WTC11 (cell line): ENCODE measurements around the gene MAN2B2. TPM values are rescaled to one million over a fixed set of nuclear protein-coding genes. Genes with fewer than 3 reads are reported as not detected.

Experiments
- ATAC-seq: fragments of 200-7000 bp; cut with Tn5 transposase; 2 replicates; pipeline ENCODE4 v1.10.0; 2021; ENCODE audit warnings: mild to moderate bottlenecking, moderate library complexity
- CTCF ChIA-PET: fragments of 300-600 bp; sonication (Branson Sonifier 250); formaldehyde crosslinking; loops from one replicate; lab custom pipeline; 2021; ENCODE audit warnings: antibody characterized with exemption; lab: Charles Lee
- POLR2A ChIA-PET: fragments of 350-600 bp; sonication (Branson Sonifier 250); formaldehyde crosslinking; loops from one replicate; lab custom pipeline; 2021; ENCODE audit warnings: antibody characterized with exemption; lab: Charles Lee
- DNase-seq: peaks from one replicate; pipeline ENCODE4 v3.0.0; 2021; ENCODE audit warnings: low spot score
- H3K27ac Mint-ChIP-seq: 2 replicates; pipeline ENCODE4 v1.8.0; 2021; ENCODE audit warnings: mixed read lengths
- H3K27me3 Mint-ChIP-seq: 2 replicates; pipeline ENCODE4 v1.8.0; 2021; ENCODE audit warnings: low read depth, mild to moderate bottlenecking, moderate library complexity, mixed read lengths
- H3K36me3 Mint-ChIP-seq: 2 replicates; pipeline ENCODE4 v1.8.0; 2021; ENCODE audit warnings: mixed read lengths
- H3K4me1 Mint-ChIP-seq: 2 replicates; pipeline ENCODE4 v1.8.0; 2022; ENCODE audit warnings: mixed read lengths
- H3K4me3 Mint-ChIP-seq: 2 replicates; pipeline ENCODE4 v1.8.0; 2021; ENCODE audit warnings: mild to moderate bottlenecking, moderate library complexity, mixed read lengths
- H3K9me3 Mint-ChIP-seq: 2 replicates; pipeline ENCODE4 v1.8.0; 2021; ENCODE audit warnings: mixed read lengths
- ATF6 ChIP-seq: sonication (generic); formaldehyde crosslinking; IDR thresholded peaks from 2 replicates; pipeline ENCODE4 v1.8.1; 2023; ENCODE audit warnings: mild to moderate bottlenecking, missing genetic modification reagents
- CREB1 ChIP-seq: sonication (generic); formaldehyde crosslinking; IDR thresholded peaks from 2 replicates; pipeline ENCODE4 v1.8.0; 2023; ENCODE audit warnings: mild to moderate bottlenecking, missing genetic modification reagents
- FOXP1 ChIP-seq: sonication (generic); formaldehyde crosslinking; IDR thresholded peaks from 2 replicates; pipeline ENCODE4 v1.8.0; 2022; ENCODE audit warnings: missing genetic modification reagents, mild to moderate bottlenecking, moderate library complexity, borderline replicate concordance
- JAZF1 ChIP-seq: fragments of 250-450 bp; sonication (Bioruptor Pico); IDR thresholded peaks from 2 replicates; pipeline ENCODE4 v1.9.0; 2021; ENCODE audit warnings: moderate library complexity, mild to moderate bottlenecking, inconsistent platforms
- KAT7 ChIP-seq: sonication (generic); formaldehyde crosslinking; IDR thresholded peaks from 2 replicates; pipeline ENCODE4 v1.8.1; 2023; ENCODE audit warnings: missing genetic modification reagents, mild to moderate bottlenecking, borderline replicate concordance
- MAX ChIP-seq: sonication (generic); formaldehyde crosslinking; IDR thresholded peaks from 2 replicates; pipeline ENCODE4 v1.8.0; 2022; ENCODE audit warnings: mild to moderate bottlenecking, missing genetic modification reagents
- NFATC4 ChIP-seq: fragments of 250-450 bp; sonication (Bioruptor Pico); IDR thresholded peaks from 2 replicates; pipeline ENCODE4 v1.9.0; 2021; ENCODE audit warnings: mild to moderate bottlenecking
- NFYB ChIP-seq: sonication (generic); formaldehyde crosslinking; conservative IDR thresholded peaks from 2 replicates; pipeline ENCODE4 v1.8.0; 2022; ENCODE audit warnings: low read depth, missing genetic modification reagents
- NR1H2 ChIP-seq: sonication (generic); formaldehyde crosslinking; IDR thresholded peaks from 2 replicates; pipeline ENCODE4 v1.9.0; 2021; ENCODE audit warnings: mild to moderate bottlenecking, moderate library complexity, missing genetic modification reagents
- NR3C1 ChIP-seq: sonication (generic); formaldehyde crosslinking; conservative IDR thresholded peaks from 2 replicates; pipeline ENCODE4 v1.8.1; 2023; ENCODE audit warnings: low read depth, mild to moderate bottlenecking, missing genetic modification reagents
- PRRX2 ChIP-seq: fragments of 250-450 bp; sonication (Bioruptor Pico); IDR thresholded peaks from 2 replicates; pipeline ENCODE4 v1.8.0; 2021; ENCODE audit warnings: mild to moderate bottlenecking
- SMAD4 ChIP-seq: sonication (generic); formaldehyde crosslinking; IDR thresholded peaks from 2 replicates; pipeline ENCODE4 v1.8.0; 2022; ENCODE audit warnings: mild to moderate bottlenecking, missing genetic modification reagents
- SOX15 ChIP-seq: fragments of 250-450 bp; sonication (Bioruptor Pico); IDR thresholded peaks from 2 replicates; pipeline ENCODE4 v1.9.0; 2021; ENCODE audit warnings: mild to moderate bottlenecking
- ZNF219 ChIP-seq: sonication (generic); formaldehyde crosslinking; IDR thresholded peaks from 2 replicates; pipeline ENCODE4 v1.8.0; 2023; ENCODE audit warnings: missing genetic modification reagents, mild to moderate bottlenecking, borderline replicate concordance
- ZNF263 ChIP-seq: sonication (generic); formaldehyde crosslinking; IDR thresholded peaks from 2 replicates; pipeline ENCODE4 v1.8.1; 2022; ENCODE audit warnings: low read depth, mild to moderate bottlenecking, moderate library complexity, missing genetic modification reagents
- total RNA-seq: library from RNA; stranded (reverse); gene quantifications from 3 replicates; pipeline ENCODE4 v1.2.3, GENCODE V29; 2021
- TF ChIP-seq, protein P1 (sequence below): sonication (generic); formaldehyde crosslinking; IDR thresholded peaks from 2 replicates; pipeline ENCODE4 v1.8.0; 2022; ENCODE audit warnings: mild to moderate bottlenecking, missing genetic modification reagents
- TF ChIP-seq, protein P2 (sequence below): sonication (generic); formaldehyde crosslinking; IDR thresholded peaks from 2 replicates; pipeline ENCODE4 v1.8.1; 2022; ENCODE audit warnings: mild to moderate bottlenecking, moderate library complexity, missing genetic modification reagents
- TF ChIP-seq, protein P3 (sequence below): sonication (generic); formaldehyde crosslinking; IDR thresholded peaks from 2 replicates; pipeline ENCODE4 v1.8.0; 2022; ENCODE audit warnings: mild to moderate bottlenecking, missing genetic modification reagents

Gene MAN2B2
- total RNA-seq, 1 experiment from 2014 or later = 6.3 TPM

DNA sequence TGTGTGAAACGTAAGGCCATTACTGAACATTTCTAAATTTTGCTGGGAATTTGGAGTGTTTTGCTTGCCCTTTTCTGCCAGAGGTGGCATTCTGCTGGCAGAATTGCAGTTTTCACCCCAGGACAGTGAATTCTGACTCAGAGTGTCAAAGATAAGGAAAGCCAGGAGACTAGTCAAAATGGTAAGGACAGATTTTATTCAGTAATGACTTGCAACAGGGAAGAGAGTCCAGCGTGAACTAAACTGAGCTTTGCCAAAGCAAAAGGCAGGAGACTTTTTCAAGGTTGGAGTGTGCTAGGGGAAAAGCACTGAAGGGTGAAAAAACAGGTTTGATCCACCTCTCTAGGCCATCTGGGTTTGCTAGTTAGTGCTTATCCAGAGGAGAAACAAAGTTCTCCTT is 84.9 kb downstream of the MAN2B2 start:
- ATAC-seq = no peak
- Mint-ChIP-seq H3K4me1 (peaks cover 2% of the 10 kb centered on the region; the same call in 1 of the 2 replicates), H3K4me3 (no peak overlapping the region), H3K36me3 (no peaks in the 10 kb centered on the region), H3K9me3 (no peaks in the 10 kb centered on the region), H3K27me3 (peaks cover 61% of the 10 kb centered on the region), H3K27ac (no peak overlapping the region)
- TF ChIP-seq NFYB (CRISPR knock-in tag) (no peak), KAT7 (CRISPR knock-in tag) (no peak), ATF6 (CRISPR knock-in tag) (no peak), SMAD4 (CRISPR knock-in tag) (no peak), NR1H2 (CRISPR knock-in tag) (no peak), NR3C1 (CRISPR knock-in tag) (no peak), SOX15 (CRISPR knock-in tag) (no peak), MAX (CRISPR knock-in tag) (no peak), CREB1 (CRISPR knock-in tag) (no peak), ZNF263 (no peak), JAZF1 (no peak)
- TF ChIP-seq, protein P1, sequence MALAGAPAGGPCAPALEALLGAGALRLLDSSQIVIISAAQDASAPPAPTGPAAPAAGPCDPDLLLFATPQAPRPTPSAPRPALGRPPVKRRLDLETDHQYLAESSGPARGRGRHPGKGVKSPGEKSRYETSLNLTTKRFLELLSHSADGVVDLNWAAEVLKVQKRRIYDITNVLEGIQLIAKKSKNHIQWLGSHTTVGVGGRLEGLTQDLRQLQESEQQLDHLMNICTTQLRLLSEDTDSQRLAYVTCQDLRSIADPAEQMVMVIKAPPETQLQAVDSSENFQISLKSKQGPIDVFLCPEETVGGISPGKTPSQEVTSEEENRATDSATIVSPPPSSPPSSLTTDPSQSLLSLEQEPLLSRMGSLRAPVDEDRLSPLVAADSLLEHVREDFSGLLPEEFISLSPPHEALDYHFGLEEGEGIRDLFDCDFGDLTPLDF (CRISPR knock-in tag) = no peak
- TF ChIP-seq, protein P2, sequence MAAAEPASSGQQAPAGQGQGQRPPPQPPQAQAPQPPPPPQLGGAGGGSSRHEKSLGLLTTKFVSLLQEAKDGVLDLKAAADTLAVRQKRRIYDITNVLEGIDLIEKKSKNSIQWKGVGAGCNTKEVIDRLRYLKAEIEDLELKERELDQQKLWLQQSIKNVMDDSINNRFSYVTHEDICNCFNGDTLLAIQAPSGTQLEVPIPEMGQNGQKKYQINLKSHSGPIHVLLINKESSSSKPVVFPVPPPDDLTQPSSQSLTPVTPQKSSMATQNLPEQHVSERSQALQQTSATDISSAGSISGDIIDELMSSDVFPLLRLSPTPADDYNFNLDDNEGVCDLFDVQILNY (CRISPR knock-in tag) = no peak
- CTCF ChIA-PET = interaction anchor here (1.4 to 1.6 kb wide), 2 partner anchors 31 to 42 kb away, joined by 5 to 6 read pairs; no protein-coding TSS in a partner anchor
- DNase-seq = no peak
- POLR2A ChIA-PET = no interaction called here

DNA sequence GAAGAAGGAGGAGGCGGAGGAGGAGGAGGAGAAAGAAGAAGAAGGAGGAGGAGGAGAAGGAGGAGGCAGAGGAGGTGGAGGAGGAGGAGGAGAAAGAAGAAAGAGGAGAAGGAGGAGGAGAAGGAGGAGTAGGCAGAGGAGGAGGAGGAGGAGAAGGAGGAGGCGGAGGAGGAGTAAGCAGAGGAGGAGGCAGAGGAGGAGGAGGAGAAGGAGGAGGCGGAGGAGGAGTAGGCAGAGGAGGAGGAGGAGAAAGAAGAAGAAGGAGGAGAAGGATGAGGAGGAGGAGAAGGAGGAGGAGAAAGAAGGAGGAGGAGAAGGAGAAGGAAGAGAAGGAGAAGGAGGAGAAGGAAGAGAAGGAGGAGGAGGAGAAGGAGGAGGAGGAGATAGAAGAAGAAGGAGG is 85.4 kb downstream of the MAN2B2 start:
- ChIA-PET CTCF (no interaction called here), POLR2A (no interaction called here)
- Mint-ChIP-seq H3K9me3 (no peaks in the 10 kb centered on the region), H3K4me3 (no peak overlapping the region), H3K36me3 (no peaks in the 10 kb centered on the region), H3K4me1 (peaks cover 2% of the 10 kb centered on the region; the same call in 1 of the 2 replicates), H3K27me3 (peaks cover 61% of the 10 kb centered on the region), H3K27ac (no peak overlapping the region)
- ATAC-seq (no peak), DNase-seq (no peak)
- no peak for TF ChIP-seq NFATC4 (CRISPR knock-in tag)

GRCh38 chr4:6662591-6662990 is 87.6 kb downstream of the MAN2B2 start:
- no peak for DNase-seq
- Mint-ChIP-seq H3K9me3 (no peaks in the 10 kb centered on the region), H3K36me3 (no peaks in the 10 kb centered on the region), H3K4me3 (no peak overlapping the region), H3K27me3 (peaks cover 62% of the 10 kb centered on the region), H3K27ac (no peak overlapping the region), H3K4me1 (peaks cover 2% of the 10 kb centered on the region; the same call in 1 of the 2 replicates)
- ChIA-PET POLR2A (interaction anchor here (1.0 kb wide), 1 partner anchor 11 kb away, joined by 5 read pairs; no protein-coding TSS in a partner anchor), CTCF (interaction anchor here (2.3 to 3.4 kb wide), 3 partner anchors 11 to 39 kb away, joined by 13 to 56 read pairs (median 17); a partner anchor contains a TSS)
- TF ChIP-seq NR1H2 (CRISPR knock-in tag) = no peak
- TF ChIP-seq, protein P3, sequence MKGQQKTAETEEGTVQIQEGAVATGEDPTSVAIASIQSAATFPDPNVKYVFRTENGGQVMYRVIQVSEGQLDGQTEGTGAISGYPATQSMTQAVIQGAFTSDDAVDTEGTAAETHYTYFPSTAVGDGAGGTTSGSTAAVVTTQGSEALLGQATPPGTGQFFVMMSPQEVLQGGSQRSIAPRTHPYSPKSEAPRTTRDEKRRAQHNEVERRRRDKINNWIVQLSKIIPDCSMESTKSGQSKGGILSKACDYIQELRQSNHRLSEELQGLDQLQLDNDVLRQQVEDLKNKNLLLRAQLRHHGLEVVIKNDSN (CRISPR knock-in tag) = no peak
- TF ChIP-seq ZNF219 = no peak
- TF ChIP-seq FOXP1 (CRISPR knock-in tag) = no peak
- no peak for TF ChIP-seq PRRX2
- ATAC-seq = no peak
